ENCODE data around the gene PDE4DIP.
"Not testable (repeated sequence)": the region's sequence is repeated elsewhere in the genome, so short reads cannot be mapped to it uniquely, and the experiment has no call there.

- not testable (repeated sequence) for TF ChIP-seq POLR2A, CTCF (IDR thresholded peaks at IDR 0.05)
These were observed 41.0 kb downstream of the PDE4DIP start for GRCh38 chr1:148885219-148885618.
